ENCODE results near the gene AKNAD1.
A peak's percentile ranks its signal among the peaks of the same experiment; 100 is the strongest.

Gene AKNAD1

GRCh38 chr1:108826081-108826635, 30.7 kb downstream of the AKNAD1 start:
- peaks cover 0 to 13% of the 10 kb centered on the region in 2 donors for H3K4me1 ChIP-seq (ENCODE audit: control insufficient read depth in 1 of 2, insufficient read depth in 2 of 2, low read length in 2 of 2)
- no peaks in the 10 kb centered on the region for H3K9me3 ChIP-seq (ENCODE audit: control insufficient read depth in 1 of 2, low read length in 2 of 2)
- H3K4me3 ChIP-seq (ENCODE audit: low read depth in 1 of 2, low read length in 2 of 2), result no peak overlapping the region
- H3K27ac ChIP-seq (ENCODE audit: low read length), result no peak overlapping the region
- no peaks in the 10 kb centered on the region for H3K36me3 ChIP-seq (ENCODE audit: control insufficient read depth in 1 of 2, insufficient read depth in 2 of 2, low read length in 2 of 2)
- H3K27me3 ChIP-seq (ENCODE audit: low read depth, low read length), result no peaks in the 10 kb centered on the region

DNA sequence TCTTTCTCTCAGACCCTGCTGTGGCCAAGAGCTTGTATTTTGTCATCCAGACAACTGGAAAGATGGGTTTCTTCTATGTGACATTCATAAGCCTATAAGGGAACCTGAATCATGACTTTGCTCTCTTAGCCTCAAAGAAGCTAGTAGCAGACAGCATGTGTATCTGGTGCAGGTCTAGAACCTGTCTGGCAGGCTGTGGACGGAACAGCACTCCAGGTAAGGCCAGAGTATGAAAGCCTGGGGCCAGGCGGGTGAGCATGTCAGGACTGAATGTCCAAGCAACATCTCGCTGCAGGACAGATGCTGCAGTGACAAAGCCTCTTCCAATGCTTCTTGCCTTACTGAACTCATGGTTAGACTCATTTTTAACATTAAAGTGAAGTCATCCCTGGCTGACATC, 32.8 kb downstream of the AKNAD1 start:
- H3K27me3 ChIP-seq (ENCODE audit: low read depth, low read length), result no peaks in the 10 kb centered on the region
- no peaks in the 10 kb centered on the region for H3K9me3 ChIP-seq (ENCODE audit: control insufficient read depth in 1 of 2, low read length in 2 of 2)
- no peak overlapping the region for H3K4me3 ChIP-seq (ENCODE audit: low read depth in 1 of 2, low read length in 2 of 2)
- no peaks in the 10 kb centered on the region for H3K36me3 ChIP-seq (ENCODE audit: control insufficient read depth in 1 of 2, insufficient read depth in 2 of 2, low read length in 2 of 2)
- peaks cover 0 to 9% of the 10 kb centered on the region in 2 donors for H3K4me1 ChIP-seq (ENCODE audit: control insufficient read depth in 1 of 2, insufficient read depth in 2 of 2, low read length in 2 of 2)
- no peak overlapping the region for H3K27ac ChIP-seq (ENCODE audit: low read length)

- no peak overlapping the region for H3K27ac ChIP-seq (ENCODE audit: low read length)
- H3K36me3 ChIP-seq (ENCODE audit: control insufficient read depth in 1 of 2, insufficient read depth in 2 of 2, low read length in 2 of 2), result no peaks in the 10 kb centered on the region
- no peak overlapping the region for H3K4me3 ChIP-seq (ENCODE audit: low read depth in 1 of 2, low read length in 2 of 2)
- no peaks in the 10 kb centered on the region for H3K27me3 ChIP-seq (ENCODE audit: low read depth, low read length)
- H3K4me1 ChIP-seq (ENCODE audit: control insufficient read depth in 1 of 2, insufficient read depth in 2 of 2, low read length in 2 of 2), result peaks cover 0 to 9% of the 10 kb centered on the region in 2 donors
- no peaks in the 10 kb centered on the region for H3K9me3 ChIP-seq (ENCODE audit: control insufficient read depth in 1 of 2, low read length in 2 of 2)
Measured at GRCh38 chr1:108823632-108824031, 33.3 kb downstream of the AKNAD1 start.

DNA sequence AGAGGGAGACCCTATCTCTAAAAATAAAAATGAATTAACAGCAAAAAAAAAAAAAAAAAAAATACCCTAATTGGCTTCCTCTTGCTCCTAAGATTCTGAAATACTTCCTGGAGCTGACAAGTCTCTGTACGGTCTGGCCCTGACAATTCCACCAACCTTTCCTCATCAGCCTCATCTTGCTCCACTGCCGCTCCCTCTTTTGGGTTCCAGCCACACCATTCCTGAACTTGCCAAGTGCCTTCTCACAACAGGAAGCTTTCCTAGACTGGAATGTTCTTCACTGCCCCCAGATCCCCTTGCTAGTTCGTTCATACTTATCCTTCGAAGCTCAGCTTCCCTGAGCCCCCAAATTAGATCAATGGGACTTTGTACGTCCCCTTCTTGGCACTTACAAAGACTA, 37.0 kb downstream of the AKNAD1 start:
- Histone ChIP-seq H3K27me3 (ENCODE audit: low read depth, low read length) (no peaks in the 10 kb centered on the region), H3K4me1 (ENCODE audit: control insufficient read depth in 1 of 2, insufficient read depth in 2 of 2, low read length in 2 of 2) (peaks cover 0 to 9% of the 10 kb centered on the region in 2 donors), H3K27ac (ENCODE audit: low read length) (no peak overlapping the region)

DNA sequence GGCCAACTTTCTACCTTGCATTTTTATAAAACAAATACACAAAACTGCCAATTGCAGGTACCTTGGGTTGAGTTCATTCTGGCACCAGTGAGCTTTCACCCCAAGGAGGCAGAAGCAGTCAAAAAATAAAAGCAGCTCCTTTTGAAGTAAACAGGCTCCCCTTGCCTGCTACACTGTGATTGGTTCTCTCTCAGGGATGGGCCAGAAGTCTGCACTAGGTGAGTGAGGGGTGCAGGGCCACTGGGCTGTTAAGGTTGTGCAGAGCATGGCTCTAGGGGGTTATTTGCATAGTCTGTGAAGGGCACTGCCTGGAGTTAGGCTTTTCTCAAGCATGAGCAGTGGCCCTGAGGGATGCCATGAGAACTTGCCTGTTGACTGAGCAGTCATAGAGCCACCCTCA, 39.1 kb downstream of the AKNAD1 start:
- no peak overlapping the region for H3K27ac ChIP-seq (ENCODE audit: low read length)

More for the DNA sequence above, 37.0 kb downstream of the AKNAD1 start:
- Histone ChIP-seq H3K36me3 (ENCODE audit: control insufficient read depth in 1 of 2, insufficient read depth in 2 of 2, low read length in 2 of 2) (peaks cover 0 to 10% of the 10 kb centered on the region in 2 donors), H3K9me3 (ENCODE audit: control insufficient read depth in 1 of 2, low read length in 2 of 2) (no peaks in the 10 kb centered on the region), H3K4me3 (ENCODE audit: low read depth in 1 of 2, low read length in 2 of 2) (no peak overlapping the region)

DNA sequence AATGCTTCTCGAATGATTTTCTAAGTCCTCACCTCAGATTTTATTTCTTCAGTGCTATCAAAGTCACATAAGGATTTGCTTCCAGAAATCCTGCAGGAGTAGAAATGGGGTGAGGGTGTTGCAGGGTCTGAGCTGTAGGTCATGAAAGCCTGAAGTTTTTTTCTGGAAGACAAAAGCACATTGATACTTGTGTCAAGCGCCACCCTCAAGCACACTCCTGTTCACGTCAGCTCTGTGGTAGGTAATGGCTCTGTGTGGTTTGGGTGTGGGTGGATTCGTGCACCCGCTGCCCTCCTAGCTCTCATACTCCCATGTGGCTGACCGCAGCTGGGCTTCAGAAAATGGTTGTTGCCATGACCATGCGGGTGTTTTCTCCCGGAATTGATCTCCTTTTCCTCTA, 39.9 kb downstream of the AKNAD1 start:
- Histone ChIP-seq H3K27ac (ENCODE audit: low read length) (peak overlapping the region; percentile 89), H3K4me3 (ENCODE audit: low read depth in 1 of 2, low read length in 2 of 2) (peak overlapping the region; percentile 34 to 49), H3K36me3 (ENCODE audit: control insufficient read depth in 1 of 2, insufficient read depth in 2 of 2, low read length in 2 of 2) (peaks cover 0 to 10% of the 10 kb centered on the region in 2 donors), H3K4me1 (ENCODE audit: control insufficient read depth in 1 of 2, insufficient read depth in 2 of 2, low read length in 2 of 2) (peaks cover 0 to 15% of the 10 kb centered on the region in 2 donors), H3K27me3 (ENCODE audit: low read depth, low read length) (no peaks in the 10 kb centered on the region), H3K9me3 (ENCODE audit: control insufficient read depth in 1 of 2, low read length in 2 of 2) (no peaks in the 10 kb centered on the region)

More for the DNA sequence above, 39.1 kb downstream of the AKNAD1 start:
- H3K36me3 ChIP-seq (ENCODE audit: control insufficient read depth in 1 of 2, insufficient read depth in 2 of 2, low read length in 2 of 2), result peaks cover 0 to 10% of the 10 kb centered on the region in 2 donors
- H3K4me3 ChIP-seq (ENCODE audit: low read depth in 1 of 2, low read length in 2 of 2), result no peak overlapping the region
- no peaks in the 10 kb centered on the region for H3K9me3 ChIP-seq (ENCODE audit: control insufficient read depth in 1 of 2, low read length in 2 of 2)
- H3K27me3 ChIP-seq (ENCODE audit: low read depth, low read length), result no peaks in the 10 kb centered on the region
- H3K4me1 ChIP-seq (ENCODE audit: control insufficient read depth in 1 of 2, insufficient read depth in 2 of 2, low read length in 2 of 2), result peaks cover 0 to 15% of the 10 kb centered on the region in 2 donors

GRCh38 chr1:108816049-108816893, 40.6 kb downstream of the AKNAD1 start:
- Histone ChIP-seq H3K36me3 (ENCODE audit: control insufficient read depth in 1 of 2, insufficient read depth in 2 of 2, low read length in 2 of 2) (peaks cover 0 to 10% of the 10 kb centered on the region in 2 donors), H3K27me3 (ENCODE audit: low read depth, low read length) (no peaks in the 10 kb centered on the region), H3K4me3 (ENCODE audit: low read depth in 1 of 2, low read length in 2 of 2) (peak overlapping the region; percentile 34 to 49), H3K9me3 (ENCODE audit: control insufficient read depth in 1 of 2, low read length in 2 of 2) (no peaks in the 10 kb centered on the region), H3K4me1 (ENCODE audit: control insufficient read depth in 1 of 2, insufficient read depth in 2 of 2, low read length in 2 of 2) (peaks cover 0 to 15% of the 10 kb centered on the region in 2 donors), H3K27ac (ENCODE audit: low read length) (peak overlapping the region; percentile 89)

DNA sequence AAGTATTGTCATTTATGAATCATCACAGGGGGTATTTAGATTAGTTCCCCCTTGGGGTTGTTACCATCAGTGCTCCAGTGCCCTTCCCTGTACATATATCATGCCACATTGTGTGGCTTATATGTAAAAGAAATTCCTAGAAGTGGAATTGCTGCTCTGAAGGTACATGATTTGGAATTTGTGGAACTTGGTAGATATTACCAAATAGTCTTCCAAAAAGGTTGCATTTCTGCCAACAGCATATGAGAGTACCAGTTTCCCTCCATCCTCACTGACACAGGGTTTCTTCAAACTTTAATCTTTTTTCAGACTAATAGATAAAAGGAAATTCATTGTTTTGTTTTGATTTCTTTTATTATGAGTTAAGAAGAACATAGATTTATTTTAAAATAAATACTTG, 41.3 kb downstream of the AKNAD1 start:
- Histone ChIP-seq H3K27me3 (ENCODE audit: low read depth, low read length) (no peaks in the 10 kb centered on the region), H3K4me3 (ENCODE audit: low read depth in 1 of 2, low read length in 2 of 2) (no peak overlapping the region), H3K4me1 (ENCODE audit: control insufficient read depth in 1 of 2, insufficient read depth in 2 of 2, low read length in 2 of 2) (peaks cover 0 to 15% of the 10 kb centered on the region in 2 donors), H3K36me3 (ENCODE audit: control insufficient read depth in 1 of 2, insufficient read depth in 2 of 2, low read length in 2 of 2) (peaks cover 0 to 10% of the 10 kb centered on the region in 2 donors), H3K9me3 (ENCODE audit: control insufficient read depth in 1 of 2, low read length in 2 of 2) (no peaks in the 10 kb centered on the region), H3K27ac (ENCODE audit: low read length) (peak overlapping the region; percentile 89)

GRCh38 chr1:108814343-108815125, 42.4 kb downstream of the AKNAD1 start:
- Histone ChIP-seq H3K4me1 (ENCODE audit: control insufficient read depth in 1 of 2, insufficient read depth in 2 of 2, low read length in 2 of 2) (peaks cover 0 to 15% of the 10 kb centered on the region in 2 donors), H3K27ac (ENCODE audit: low read length) (peak overlapping the region; percentile 89), H3K4me3 (ENCODE audit: low read depth in 1 of 2, low read length in 2 of 2) (no peak overlapping the region), H3K36me3 (ENCODE audit: control insufficient read depth in 1 of 2, insufficient read depth in 2 of 2, low read length in 2 of 2) (peaks cover 0 to 10% of the 10 kb centered on the region in 2 donors), H3K27me3 (ENCODE audit: low read depth, low read length) (no peaks in the 10 kb centered on the region), H3K9me3 (ENCODE audit: control insufficient read depth in 1 of 2, low read length in 2 of 2) (no peaks in the 10 kb centered on the region)

- Histone ChIP-seq H3K27me3 (ENCODE audit: low read depth, low read length) (no peaks in the 10 kb centered on the region), H3K27ac (ENCODE audit: low read length) (no peak overlapping the region), H3K4me3 (ENCODE audit: low read depth in 1 of 2, low read length in 2 of 2) (no peak overlapping the region), H3K4me1 (ENCODE audit: control insufficient read depth in 1 of 2, insufficient read depth in 2 of 2, low read length in 2 of 2) (peaks cover 0 to 15% of the 10 kb centered on the region in 2 donors), H3K36me3 (ENCODE audit: control insufficient read depth in 1 of 2, insufficient read depth in 2 of 2, low read length in 2 of 2) (peaks cover 6 to 18% of the 10 kb centered on the region in 2 donors), H3K9me3 (ENCODE audit: control insufficient read depth in 1 of 2, low read length in 2 of 2) (no peaks in the 10 kb centered on the region)
Measured at GRCh38 chr1:108813326-108813725, 43.6 kb downstream of the AKNAD1 start.

DNA sequence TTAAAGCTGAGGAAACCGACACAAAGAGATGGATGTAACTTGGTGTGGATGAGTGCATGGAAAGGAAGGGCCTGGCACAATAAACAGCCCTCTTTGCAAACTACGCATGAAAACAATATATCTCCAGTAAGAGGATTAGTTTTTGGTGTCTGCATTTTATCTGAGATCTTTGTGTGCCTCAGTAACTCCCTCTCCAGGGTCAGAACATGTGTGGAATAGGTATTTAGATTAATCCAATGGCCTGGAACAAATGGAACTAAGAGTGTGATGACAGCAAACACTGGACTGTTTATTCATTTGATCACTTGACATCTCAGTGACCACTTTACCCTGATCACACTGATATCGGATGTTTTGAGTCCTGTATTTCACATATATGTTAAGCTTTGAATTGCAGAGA, 45.3 kb downstream of the AKNAD1 start:
- Histone ChIP-seq H3K27ac (ENCODE audit: low read length) (no peak overlapping the region), H3K36me3 (ENCODE audit: control insufficient read depth in 1 of 2, insufficient read depth in 2 of 2, low read length in 2 of 2) (peaks cover 11 to 24% of the 10 kb centered on the region in 2 donors), H3K4me3 (ENCODE audit: low read depth in 1 of 2, low read length in 2 of 2) (no peak overlapping the region), H3K4me1 (ENCODE audit: control insufficient read depth in 1 of 2, insufficient read depth in 2 of 2, low read length in 2 of 2) (peaks cover 0 to 15% of the 10 kb centered on the region in 2 donors), H3K9me3 (ENCODE audit: control insufficient read depth in 1 of 2, low read length in 2 of 2) (no peaks in the 10 kb centered on the region), H3K27me3 (ENCODE audit: low read depth, low read length) (no peaks in the 10 kb centered on the region)

Measured in muscle layer of duodenum (tissue), 2 donors.